ENCODE data around the gene NOL4L. TPM values are rescaled to one million over a fixed set of nuclear protein-coding genes. Genes with fewer than 3 reads are reported as not detected.

NOL4L gene
- polyA plus RNA-seq, 3 donors, result 1.1 to 30.9 (median 2.8) TPM

DNA sequence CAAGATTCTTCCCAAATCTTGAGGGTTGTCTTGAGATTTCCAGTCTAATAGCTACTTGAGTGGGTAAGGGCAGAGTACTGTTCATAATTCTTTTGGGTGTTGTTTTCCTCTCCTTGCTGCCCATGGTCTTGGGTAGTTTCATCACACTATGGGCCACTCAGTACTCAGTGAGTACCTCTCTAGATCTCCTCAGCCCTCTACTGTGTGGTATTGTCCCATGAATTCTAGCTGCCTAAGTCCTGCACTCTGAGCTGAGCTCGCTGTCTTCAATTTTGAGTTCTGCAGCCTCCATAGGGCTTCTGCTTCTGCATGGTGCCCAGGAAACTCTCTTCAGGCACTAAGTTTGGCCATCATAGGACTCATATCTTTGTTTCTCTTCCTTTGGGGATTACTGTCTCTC, 184.7 kb downstream of the NOL4L start:
- Histone ChIP-seq H3K4me1 (ENCODE audit: control insufficient read depth in 1 of 2, insufficient read depth in 2 of 2, low read length in 2 of 2) (no peaks in the 10 kb centered on the region), H3K4me3 (replicated peaks in 1 of 3; ENCODE audit: low read depth in 2 of 3, low read length in 3 of 3) (no peak overlapping the region), H2AFZ (ENCODE audit: insufficient read depth, low read depth, low read length, poor library complexity, severe bottlenecking) (no peak overlapping the region), H3K27ac (ENCODE audit: low read depth in 1 of 2, low read length in 2 of 2) (peak overlapping the region in 1 of 2 donors; percentile 26), H3K9me3 (replicated peaks in 1 of 2; ENCODE audit: control insufficient read depth in 1 of 2, insufficient read depth in 1 of 2, low read length in 2 of 2) (no peaks in the 10 kb centered on the region), H3K36me3 (replicated peaks in 1 of 2; ENCODE audit: control insufficient read depth in 1 of 2, insufficient read depth in 2 of 2, low read length in 2 of 2) (peaks cover 3 to 29% of the 10 kb centered on the region in 2 donors), H3K27me3 (ENCODE audit: control insufficient read depth in 2 of 2, insufficient read depth in 2 of 2, low read length in 2 of 2) (no peaks in the 10 kb centered on the region), H3K79me2 (ENCODE audit: insufficient read depth, low read length) (peaks cover 67% of the 10 kb centered on the region), H4K20me1 (ENCODE audit: insufficient read depth, low read length) (peaks cover 16% of the 10 kb centered on the region), H3K9ac (ENCODE audit: insufficient read depth, low read length, poor library complexity, severe bottlenecking) (no peak overlapping the region), H3K4me2 (replicated peaks; ENCODE audit: extremely low read depth, low read length, poor library complexity, severe bottlenecking) (no peak overlapping the region)
- Mint-ChIP-seq H3K36me3 (peaks cover 31 to 34% of the 10 kb centered on the region in 2 donors), H3K9me3 (peaks cover 0 to under 1% (median 0%) of the 10 kb centered on the region in 7 donors), H3K4me3 (no peak overlapping the region), H3K27ac (peak overlapping the region in 2 of 7 donors; percentile 16 to 53), H3K4me1 (peaks cover 2% of the 10 kb centered on the region), H3K27me3 (ENCODE audit: low read depth in 3 of 3) (peaks cover 0 to 4% (median 0%) of the 10 kb centered on the region in 3 donors)
- DNase-seq, result no peak
- 100% methylated on average over 1 of the region's 1 CpG for WGBS (ENCODE audit: insufficient coverage)
- TF ChIP-seq CTCF (IDR thresholded peaks at IDR 0.05), result no peak
- intact Hi-C loops (cut with micrococcal nuclease), result no loop called here

- no peak overlapping the region for H3K27ac ChIP-seq (ENCODE audit: low read depth in 1 of 2, low read length in 2 of 2)
- peaks cover 0 to 8% (median 4%) of the 10 kb centered on the region in 7 donors for H3K9me3 Mint-ChIP-seq
- intact Hi-C loops (cut with micrococcal nuclease), result no loop called here
- no peak overlapping the region for H3K27ac Mint-ChIP-seq
- H3K4me2 ChIP-seq (replicated peaks; ENCODE audit: extremely low read depth, low read length, poor library complexity, severe bottlenecking), result no peak overlapping the region
- peaks cover 0 to 4% (median 0%) of the 10 kb centered on the region in 3 donors for H3K27me3 Mint-ChIP-seq (ENCODE audit: low read depth in 3 of 3)
- peaks cover 12% of the 10 kb centered on the region for H4K20me1 ChIP-seq (ENCODE audit: insufficient read depth, low read length)
- no peak for TF ChIP-seq CTCF (IDR thresholded peaks at IDR 0.05)
- H2AFZ ChIP-seq (ENCODE audit: insufficient read depth, low read depth, low read length, poor library complexity, severe bottlenecking), result no peak overlapping the region
- H3K4me1 ChIP-seq (ENCODE audit: control insufficient read depth in 1 of 2, insufficient read depth in 2 of 2, low read length in 2 of 2), result no peaks in the 10 kb centered on the region
- WGBS (ENCODE audit: insufficient coverage), result 96% methylated on average over 5 of the region's 11 CpGs
- no peak overlapping the region for H3K4me3 ChIP-seq (replicated peaks in 1 of 3; ENCODE audit: low read depth in 2 of 3, low read length in 3 of 3)
- H3K4me1 Mint-ChIP-seq, result peaks cover 5% of the 10 kb centered on the region
- DNase-seq, result no peak
- H3K9ac ChIP-seq (ENCODE audit: insufficient read depth, low read length, poor library complexity, severe bottlenecking), result no peak overlapping the region
- peaks cover 78% of the 10 kb centered on the region for H3K79me2 ChIP-seq (ENCODE audit: insufficient read depth, low read length)
- H3K9me3 ChIP-seq (replicated peaks in 1 of 2; ENCODE audit: control insufficient read depth in 1 of 2, insufficient read depth in 1 of 2, low read length in 2 of 2), result no peaks in the 10 kb centered on the region
- no peak overlapping the region for H3K4me3 Mint-ChIP-seq
- H3K27me3 ChIP-seq (ENCODE audit: control insufficient read depth in 2 of 2, insufficient read depth in 2 of 2, low read length in 2 of 2), result no peaks in the 10 kb centered on the region
- H3K36me3 ChIP-seq (replicated peaks in 1 of 2; ENCODE audit: control insufficient read depth in 1 of 2, insufficient read depth in 2 of 2, low read length in 2 of 2), result peaks cover 3 to 45% of the 10 kb centered on the region in 2 donors
- peaks cover 38 to 56% of the 10 kb centered on the region in 2 donors for H3K36me3 Mint-ChIP-seq
Observed at GRCh38 chr20:32397567-32398084, 187.5 kb downstream of the NOL4L start.

Measured in CD14-positive monocyte (primary cell).